B cell (primary cell): ENCODE data around the gene DUSP9.

ENCODE experiments used
- CTCF ChIP-seq: fragments of 200-600 bp; IDR thresholded peaks from one replicate; pipeline ENCODE4 v1.8.0; 2022; ENCODE audit warnings: antibody characterized with exemption, mild to moderate bottlenecking
- EZH2 ChIP-seq: IDR thresholded peaks from 2 replicates; pipeline ENCODE4 v1.6.1; 2012; ENCODE audit warnings: borderline replicate concordance, low read depth, mild to moderate bottlenecking, moderate library complexity, low read length; ENCODE audit not compliant: insufficient read depth, poor library complexity, severe bottlenecking

GRCh38 chrX:153626863-153627674, 19.9 kb upstream of the DUSP9 start:
- TF ChIP-seq CTCF (no peak), EZH2 (no peak)
